H9 (cell line): ENCODE results near the gene TSPAN11. TPM values are rescaled to one million over a fixed set of nuclear protein-coding genes. Genes with fewer than 3 reads are reported as not detected.

Experiments used
- DNase-seq: peaks from one replicate; pipeline ENCODE4 v3.0.0-alpha.2; 2017
- H2AFZ ChIP-seq: one replicate; pipeline ENCODE4 v1.6.1; 2013; ENCODE audit warnings: mild to moderate bottlenecking, low read length, control low read depth, moderate library complexity
- H2AK5ac ChIP-seq: 2 replicates; pipeline ENCODE4 v1.6.1; 2013; ENCODE audit warnings: low read length, control low read depth, mixed read lengths; ENCODE audit not compliant: insufficient read length
- H2BK120ac ChIP-seq: one replicate; pipeline ENCODE4 v1.6.1; 2013; ENCODE audit warnings: low read depth, mild to moderate bottlenecking, low read length, control low read depth, inconsistent platforms; ENCODE audit not compliant: poor library complexity, severe bottlenecking
- H2BK12ac ChIP-seq: 2 replicates; pipeline ENCODE4 v1.6.1; 2013; ENCODE audit warnings: low read length, control low read depth, mixed read lengths, low read depth; ENCODE audit not compliant: insufficient read length
- H2BK15ac ChIP-seq: 2 replicates; pipeline ENCODE4 v1.6.1; 2013; ENCODE audit warnings: low read depth, low read length, control low read depth
- H2BK20ac ChIP-seq: one replicate; pipeline ENCODE4 v1.6.1; 2013; ENCODE audit warnings: low read depth, mild to moderate bottlenecking, low read length, control low read depth, inconsistent platforms; ENCODE audit not compliant: poor library complexity, severe bottlenecking
- H2BK5ac ChIP-seq: 2 replicates; pipeline ENCODE4 v1.6.1; 2013; ENCODE audit warnings: low read length, control low read depth, mixed read lengths; ENCODE audit not compliant: insufficient read length
- H3K14ac ChIP-seq: 2 replicates; pipeline ENCODE4 v1.6.1; 2013; ENCODE audit warnings: low read length, control low read depth; ENCODE audit not compliant: insufficient read depth
- H3K18ac ChIP-seq: 2 replicates; pipeline ENCODE4 v1.6.1; 2013; ENCODE audit warnings: low read depth, mild to moderate bottlenecking, mixed read lengths, low read length, control low read depth; ENCODE audit not compliant: insufficient read length
- H3K23ac ChIP-seq: 2 replicates; pipeline ENCODE4 v1.6.1; 2013; ENCODE audit warnings: low read length, control low read depth, mixed read lengths, low read depth; ENCODE audit not compliant: insufficient read length
- H3K23me2 ChIP-seq: 2 replicates; pipeline ENCODE4 v1.6.1; 2013; ENCODE audit warnings: low read depth, mild to moderate bottlenecking, mixed read lengths, low read length, control low read depth; ENCODE audit not compliant: insufficient read length, poor library complexity, severe bottlenecking
- H3K27ac ChIP-seq: 2 replicates; pipeline ENCODE4 v1.5.1; 2013; ENCODE audit warnings: low read length, control low read depth, mixed read lengths, low read depth; ENCODE audit not compliant: insufficient read length
- H3K27me3 ChIP-seq: 2 replicates; pipeline ENCODE4 v1.6.1; 2013; ENCODE audit warnings: low read length, control low read depth, inconsistent platforms; ENCODE audit not compliant: insufficient read depth
- H3K4ac ChIP-seq: 2 replicates; pipeline ENCODE4 v1.6.1; 2013; ENCODE audit warnings: low read depth, mild to moderate bottlenecking, control low read depth, inconsistent platforms, low read length, moderate library complexity
- H3K4me1 ChIP-seq: 2 replicates; pipeline ENCODE4 v1.6.1; 2013; ENCODE audit warnings: low read length, control low read depth, inconsistent platforms; ENCODE audit not compliant: insufficient read depth
- H3K4me2 ChIP-seq: 2 replicates; pipeline ENCODE4 v1.6.1; 2013; ENCODE audit warnings: low read length, control low read depth, mixed read lengths; ENCODE audit not compliant: insufficient read length, insufficient read depth
- H3K56ac ChIP-seq: 2 replicates; pipeline ENCODE4 v1.6.1; 2013; ENCODE audit warnings: low read depth, mild to moderate bottlenecking, mixed read lengths, low read length, control low read depth; ENCODE audit not compliant: insufficient read length
- H3K79me1 ChIP-seq: 2 replicates; pipeline ENCODE4 v1.6.1; 2013; ENCODE audit warnings: low read depth, mild to moderate bottlenecking, moderate library complexity, low read length, control low read depth, inconsistent platforms; ENCODE audit not compliant: insufficient read depth, poor library complexity, severe bottlenecking
- H3K79me2 ChIP-seq: 2 replicates; pipeline ENCODE4 v1.6.1; 2013; ENCODE audit warnings: low read length, control low read depth, inconsistent platforms; ENCODE audit not compliant: insufficient read depth
- H3K9ac ChIP-seq: 2 replicates; pipeline ENCODE4 v1.6.1; 2013; ENCODE audit warnings: low read length, control low read depth, mixed read lengths; ENCODE audit not compliant: insufficient read length; ENCODE audit errors: extremely low read depth
- H3K9me3 ChIP-seq: one replicate; pipeline ENCODE4 v1.6.1; 2013; ENCODE audit warnings: low read depth, low read length, inconsistent platforms; ENCODE audit not compliant: control insufficient read depth
- H3T11ph ChIP-seq: one replicate; pipeline ENCODE4 v1.6.1; 2013; ENCODE audit warnings: mild to moderate bottlenecking, low read length, control low read depth, inconsistent platforms
- H4K20me1 ChIP-seq: one replicate; pipeline ENCODE4 v1.6.1; 2013; ENCODE audit not compliant: control insufficient read depth, insufficient read length, insufficient read depth
- H4K5ac ChIP-seq: 2 replicates; pipeline ENCODE4 v1.6.1; 2013; ENCODE audit warnings: low read depth, mild to moderate bottlenecking, mixed read lengths, low read length, control low read depth; ENCODE audit not compliant: insufficient read length
- H4K8ac ChIP-seq: replicated peaks from 2 replicates; pipeline ENCODE4 v1.6.1; 2013; ENCODE audit warnings: low read length, control low read depth, mixed read lengths, low read depth; ENCODE audit not compliant: insufficient read length
- H4K91ac ChIP-seq: 2 replicates; pipeline ENCODE4 v1.6.1; 2013; ENCODE audit warnings: low read depth, mild to moderate bottlenecking, moderate library complexity, mixed read lengths, low read length, control low read depth; ENCODE audit not compliant: insufficient read length
- H3K27ac Mint-ChIP-seq, 3 experiments: 2 replicates in 2 of 3; 3 replicates in 1 of 3; pipeline ENCODE4 v1.8.0; 2020 to 2021; ENCODE audit warnings: mixed read lengths in 3 of 3, mild to moderate bottlenecking in 1 of 3, moderate library complexity in 1 of 3
- H3K27me3 Mint-ChIP-seq: 2 replicates; pipeline ENCODE4 v1.8.0; 2021; ENCODE audit warnings: low read depth, mild to moderate bottlenecking, moderate library complexity, mixed read lengths
- H3K36me3 Mint-ChIP-seq, 3 experiments: 2 replicates in 2 of 3; 3 replicates in 1 of 3; pipeline ENCODE4 v1.8.0; 2020 to 2021; ENCODE audit warnings: low read depth in 3 of 3, mixed read lengths in 3 of 3; ENCODE audit not compliant: insufficient read depth in 1 of 3
- H3K4me1 Mint-ChIP-seq, 2 experiments: 2 replicates each; pipeline ENCODE4 v1.8.0; 2020; ENCODE audit warnings: mixed read lengths in 2 of 2
- H3K4me3 Mint-ChIP-seq, 2 experiments: 2 replicates in 1 of 2; 3 replicates in 1 of 2; pipeline ENCODE4 v1.8.0; 2020 to 2021; ENCODE audit warnings: mild to moderate bottlenecking in 2 of 2, mixed read lengths in 2 of 2, moderate library complexity in 1 of 2
- H3K9me3 Mint-ChIP-seq, 2 experiments: 2 replicates in 1 of 2; 3 replicates in 1 of 2; pipeline ENCODE4 v1.8.0; 2020; ENCODE audit warnings: mild to moderate bottlenecking in 2 of 2, mixed read lengths in 2 of 2, moderate library complexity in 1 of 2
- WGBS: extraction: QIAGEN DNeasy Blood & Tissue Kit; methylation state at CpG from one replicate; pipeline ENCODE4 v1.1.7; 2013; ENCODE audit warnings: missing lambda C conversion rate, low lambda C conversion rate, mixed read lengths; ENCODE audit not compliant: insufficient read length; ENCODE audit errors: extremely low coverage; 5-methylcytosine and 5-hydroxymethylcytosine counted together
- total RNA-seq: library from RNA; stranded (reverse); gene quantifications from 2 replicates; pipeline ENCODE4 v1.2.1, GENCODE V29; 2021
- TF ChIP-seq, protein P1 (sequence below): fragments of 200-600 bp; sonication (generic); conservative IDR thresholded peaks from 3 replicates; pipeline ENCODE4 v1.8.0; 2021; ENCODE audit warnings: antibody characterized with exemption, mild to moderate bottlenecking

The TSPAN11 gene
- total RNA-seq, 1 experiment from 2014 or later: 4.2 TPM

DNA sequence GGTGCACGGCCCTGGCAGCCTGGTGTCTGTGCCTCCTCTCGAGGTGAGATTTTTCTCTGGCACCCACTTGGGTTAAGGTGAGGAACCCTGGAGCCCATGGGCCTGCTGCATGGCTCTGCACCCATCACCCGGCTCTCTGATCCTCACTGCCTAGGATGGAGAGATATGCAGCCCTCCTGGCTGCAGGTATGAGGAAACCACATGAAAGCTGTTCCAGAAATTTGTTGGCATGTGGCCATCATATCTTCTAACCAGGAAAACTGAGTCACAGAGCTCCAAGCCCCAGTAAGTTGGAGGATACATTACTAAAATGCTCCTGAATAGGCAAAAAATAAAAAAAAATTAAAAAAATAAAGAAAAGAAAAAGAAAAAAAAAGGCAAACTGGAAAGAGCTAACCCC is 107.8 kb downstream of the TSPAN11 start:
- WGBS: no CpG with 5 or more reads among the region's 3 CpGs
- Histone ChIP-seq H4K20me1 (no peaks in the 10 kb centered on the region), H2BK12ac (no peak overlapping the region), H2AK5ac (no peak overlapping the region), H3K4me2 (no peak overlapping the region), H3K23me2 (no peaks in the 10 kb centered on the region), H2BK20ac (no peak overlapping the region), H3K14ac (no peak overlapping the region), H3K79me1 (no peaks in the 10 kb centered on the region), H3K4ac (no peak overlapping the region), H3K27ac (no peak overlapping the region), H3K27me3 (no peaks in the 10 kb centered on the region), H2AFZ (no peak overlapping the region), H4K91ac (no peak overlapping the region), H3K9me3 (no peaks in the 10 kb centered on the region), H3K18ac (no peak overlapping the region), H3T11ph (no peak overlapping the region), H2BK15ac (no peak overlapping the region), H3K4me1 (no peaks in the 10 kb centered on the region), H3K56ac (no peak overlapping the region), H3K23ac (no peak overlapping the region), H4K5ac (no peak overlapping the region), H4K8ac (no peak overlapping the region), H3K9ac (no peak overlapping the region), H2BK120ac (no peak overlapping the region), H2BK5ac (no peak overlapping the region), H3K79me2 (no peaks in the 10 kb centered on the region)
- Mint-ChIP-seq H3K36me3 (no peaks in the 10 kb centered on the region), H3K27ac (no peak overlapping the region), H3K27me3 (peaks cover 10% of the 10 kb centered on the region), H3K4me3 (no peak overlapping the region), H3K4me1 (peaks cover 2% of the 10 kb centered on the region in 2 experiments; a peak in 2 of 4 replicates), H3K9me3 (no peaks in the 10 kb centered on the region)
- DNase-seq: no peak
- TF ChIP-seq, protein P1, sequence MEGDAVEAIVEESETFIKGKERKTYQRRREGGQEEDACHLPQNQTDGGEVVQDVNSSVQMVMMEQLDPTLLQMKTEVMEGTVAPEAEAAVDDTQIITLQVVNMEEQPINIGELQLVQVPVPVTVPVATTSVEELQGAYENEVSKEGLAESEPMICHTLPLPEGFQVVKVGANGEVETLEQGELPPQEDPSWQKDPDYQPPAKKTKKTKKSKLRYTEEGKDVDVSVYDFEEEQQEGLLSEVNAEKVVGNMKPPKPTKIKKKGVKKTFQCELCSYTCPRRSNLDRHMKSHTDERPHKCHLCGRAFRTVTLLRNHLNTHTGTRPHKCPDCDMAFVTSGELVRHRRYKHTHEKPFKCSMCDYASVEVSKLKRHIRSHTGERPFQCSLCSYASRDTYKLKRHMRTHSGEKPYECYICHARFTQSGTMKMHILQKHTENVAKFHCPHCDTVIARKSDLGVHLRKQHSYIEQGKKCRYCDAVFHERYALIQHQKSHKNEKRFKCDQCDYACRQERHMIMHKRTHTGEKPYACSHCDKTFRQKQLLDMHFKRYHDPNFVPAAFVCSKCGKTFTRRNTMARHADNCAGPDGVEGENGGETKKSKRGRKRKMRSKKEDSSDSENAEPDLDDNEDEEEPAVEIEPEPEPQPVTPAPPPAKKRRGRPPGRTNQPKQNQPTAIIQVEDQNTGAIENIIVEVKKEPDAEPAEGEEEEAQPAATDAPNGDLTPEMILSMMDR: no peak
